B cell (primary cell): Measurements from ENCODE around the gene SEC16A. TPM values are rescaled to one million over a fixed set of nuclear protein-coding genes. Genes with fewer than 3 reads are reported as not detected.

Experiments
- ATAC-seq: fragments of 200-7000 bp; cut with Tn5 transposase; one replicate; pipeline ENCODE4 v1.10.0; 2021; ENCODE audit warnings: low read depth, mild to moderate bottlenecking, moderate number of reproducible peaks, moderate library complexity
- CTCF ChIA-PET: fragments of 350-600 bp; sonication (Branson Sonifier 250); formaldehyde crosslinking; loops from one replicate; lab custom pipeline; 2021; ENCODE audit warnings: antibody characterized with exemption, inconsistent platforms; lab: Charles Lee
- POLR2A ChIA-PET: fragments of 350-600 bp; sonication (Branson Sonifier 250); formaldehyde crosslinking; loops from one replicate; lab custom pipeline; 2021; ENCODE audit warnings: antibody characterized with exemption; lab: Charles Lee
- DNase-seq: peaks from one replicate; pipeline ENCODE4 v3.0.0; 2013
- H2AFZ ChIP-seq: 2 replicates; pipeline ENCODE4 v1.6.1; 2012; ENCODE audit warnings: mild to moderate bottlenecking, low read depth, low read length; ENCODE audit not compliant: insufficient read depth, poor library complexity, severe bottlenecking
- H3K27ac ChIP-seq, 2 donors: 1 replicate in 1 of 2; 2 replicates in 1 of 2; pipeline ENCODE4 v1.5.1; 2012 to 2013; ENCODE audit warnings: low read length in 2 of 2, mild to moderate bottlenecking in 2 of 2, moderate library complexity in 1 of 2
- H3K27me3 ChIP-seq, 4 experiments: fragments of 200-600 bp in 1 of 4; sonication (generic) in 1 of 4; replicated peaks in 1 of 4; 1 replicate in 2 of 4; 2 replicates in 2 of 4; pipeline versions ENCODE4 v1.6.1 to v1.7.0; 2013 to 2016; ENCODE audit warnings: low read length in 3 of 4, mild to moderate bottlenecking in 2 of 4, mixed read lengths in 1 of 4, moderate library complexity in 1 of 4; ENCODE audit not compliant: insufficient read depth in 4 of 4, control insufficient read depth in 3 of 4; ENCODE audit errors: control extremely low read depth in 1 of 4
- H3K36me3 ChIP-seq, 2 experiments: replicated peaks in 1 of 2; 1 replicate in 1 of 2; 2 replicates in 1 of 2; pipeline versions ENCODE4 v1.6.1 to v1.7.1; 2013; ENCODE audit warnings: low read length in 1 of 2; ENCODE audit not compliant: insufficient read depth in 2 of 2, control insufficient read depth in 1 of 2; ENCODE audit errors: control extremely low read depth in 1 of 2, extremely low read depth in 1 of 2
- H3K4me1 ChIP-seq, 2 donors: fragments of 200-600 bp in 1 of 2; sonication (generic) in 1 of 2; 1 replicate in 1 of 2; 2 replicates in 1 of 2; pipeline versions ENCODE4 v1.5.1 to v1.6.1; 2013 to 2017; ENCODE audit warnings: low read length in 2 of 2; ENCODE audit not compliant: control insufficient read depth in 2 of 2, insufficient read depth in 2 of 2
- H3K4me2 ChIP-seq: replicated peaks from 2 replicates; pipeline ENCODE3; 2012; ENCODE audit warnings: mild to moderate bottlenecking, low read depth, low read length; ENCODE audit not compliant: poor library complexity, severe bottlenecking
- H3K4me3 ChIP-seq, 5 experiments: fragments of 200-600 bp in 1 of 5; sonication (generic) in 1 of 5; 1 replicate in 3 of 5; 2 replicates in 2 of 5; pipeline versions ENCODE4 v1.5.1 to v1.7.0; 2011 to 2016; ENCODE audit warnings: low read length in 4 of 5, mild to moderate bottlenecking in 4 of 5, low read depth in 2 of 5, control low read depth in 1 of 5, moderate library complexity in 1 of 5; ENCODE audit not compliant: insufficient read depth in 1 of 5; ENCODE audit errors: control extremely low read depth in 1 of 5, extremely low read depth in 1 of 5
- H3K79me2 ChIP-seq: fragments of 200-600 bp; sonication (generic); one replicate; pipeline ENCODE4 v1.6.0; 2016; ENCODE audit warnings: low read length; ENCODE audit not compliant: control insufficient read depth, insufficient read depth
- H3K9ac ChIP-seq: fragments of 200-600 bp; sonication (generic); 2 replicates; pipeline ENCODE4 v1.6.1; 2017; ENCODE audit warnings: mild to moderate bottlenecking, low read length, moderate library complexity
- H3K9me3 ChIP-seq, 3 donors: one replicate each; pipeline versions ENCODE4 v1.6.1 to v1.7.1; 2013; ENCODE audit warnings: low read length in 2 of 3; ENCODE audit not compliant: control insufficient read depth in 2 of 3, insufficient read depth in 1 of 3; ENCODE audit errors: control extremely low read depth in 1 of 3
- H4K20me1 ChIP-seq: 2 replicates; pipeline ENCODE4 v1.6.0; 2012; ENCODE audit warnings: mild to moderate bottlenecking, low read length; ENCODE audit not compliant: insufficient read depth, control insufficient read depth, poor library complexity, severe bottlenecking
- H3K27ac Mint-ChIP-seq: one replicate; pipeline ENCODE4 v1.8.0; 2021; ENCODE audit warnings: mixed read lengths
- H3K27me3 Mint-ChIP-seq: one replicate; pipeline ENCODE4 v1.8.0; 2021; ENCODE audit warnings: mixed read lengths
- H3K4me1 Mint-ChIP-seq: one replicate; pipeline ENCODE4 v1.8.0; 2021; ENCODE audit warnings: mixed read lengths
- H3K4me3 Mint-ChIP-seq: one replicate; pipeline ENCODE4 v1.8.0; 2021; ENCODE audit warnings: mixed read lengths
- H3K9me3 Mint-ChIP-seq: one replicate; pipeline ENCODE4 v1.8.0; 2022; ENCODE audit warnings: mixed read lengths; ENCODE audit not compliant: insufficient read depth
- CTCF ChIP-seq: fragments of 200-600 bp; IDR thresholded peaks from one replicate; pipeline ENCODE4 v1.8.0; 2022; ENCODE audit warnings: antibody characterized with exemption, mild to moderate bottlenecking
- EZH2 ChIP-seq: IDR thresholded peaks from 2 replicates; pipeline ENCODE4 v1.6.1; 2012; ENCODE audit warnings: borderline replicate concordance, low read depth, mild to moderate bottlenecking, moderate library complexity, low read length; ENCODE audit not compliant: insufficient read depth, poor library complexity, severe bottlenecking
- WGBS: methylation state at CpG from one replicate; pipeline ENCODE4 v1.1.5; 2013; ENCODE audit warnings: missing lambda C conversion rate; ENCODE audit not compliant: insufficient coverage; 5-methylcytosine and 5-hydroxymethylcytosine counted together
- intact Hi-C: fragments of 100-400 bp; cut with micrococcal nuclease; formaldehyde crosslinking; loops from one replicate; pipeline ENCODE4 v1.10.0; 2022
- polyA plus RNA-seq: library from polyadenylated mRNA; depleted of rRNA; stranded (reverse); fragments of >200 nt; gene quantifications from 2 replicates; pipeline ENCODE4 v1.2.3, GENCODE V29; 2012
- total RNA-seq, 2 donors: library from RNA; stranded (reverse); fragments of 120-200 nt in 1 of 2; gene quantifications; 1 replicate in 1 of 2; 2 replicates in 1 of 2; pipeline versions ENCODE4 v1.2.3 to v1.2.4, GENCODE V29; 2013 to 2022

Gene SEC16A
- total and polyA plus RNA-seq, 2 donors (not counting 1 experiment from before 2014, with no cell fraction given): 31.7 to 73.4 TPM

- peak; percentile 15 for ATAC-seq
- H2AFZ ChIP-seq: peak overlapping the region; percentile 76
- peak overlapping the region; percentile 55 to 81 for H3K27ac ChIP-seq
- peak overlapping the region; percentile 46 to 81 (median 75) for H3K4me3 ChIP-seq
- Mint-ChIP-seq H3K27ac (peak overlapping the region; percentile 92), H3K4me3 (peak overlapping the region; percentile 92), H3K27me3 (no peaks in the 10 kb centered on the region), H3K9me3 (no peaks in the 10 kb centered on the region), H3K4me1 (peaks cover 43% of the 10 kb centered on the region)
- ChIA-PET CTCF (interaction anchor here (0.6 to 2.6 kb wide), 2 partner anchors 9 to 31 kb away, joined by 3 to 16 read pairs; partner anchors contain the start of gene SNAPC4), POLR2A (interaction anchor here (0.6 to 1.7 kb wide), 4 partner anchors 9 to 47 kb away, joined by 4 to 7 read pairs (median 4); partner anchors contain the start of gene DNLZ)
- H3K36me3 ChIP-seq: peaks cover 0 to 52% of the 10 kb centered on the region in 2 experiments
- peak overlapping the region; percentile 91 for H3K4me2 ChIP-seq
- intact Hi-C loops: loop anchor here (1.0 to 2.0 kb wide), 4 partner anchors 10 to 73 kb away; partner anchors contain the start of genes DNLZ, INPP5E, SEC16A and SNAPC4
- TF ChIP-seq CTCF (no peak), EZH2 (no peak)
- no peaks in the 10 kb centered on the region for H3K27me3 ChIP-seq
- peaks cover 71% of the 10 kb centered on the region for H3K79me2 ChIP-seq
- H3K4me1 ChIP-seq: peaks cover 31 to 42% of the 10 kb centered on the region in 2 donors
- H3K9me3 ChIP-seq: no peaks in the 10 kb centered on the region
- H4K20me1 ChIP-seq: peaks cover 50% of the 10 kb centered on the region
- DNase-seq: peak; percentile 63
- H3K9ac ChIP-seq: peak overlapping the region; percentile 86
- WGBS: 11% methylated on average over 71 of the region's 71 CpGs
Observed at GRCh38 chr9:136409557-136410455, 73.0 kb downstream of the SEC16A start.

- no peak overlapping the region for H3K4me2 ChIP-seq
Observed at GRCh38 chr9:136407911-136408310, 74.9 kb downstream of the SEC16A start.

More at GRCh38 chr9:136407911-136408310, 74.9 kb downstream of the SEC16A start:
- TF ChIP-seq EZH2 (no peak), CTCF (no peak)
- no peaks in the 10 kb centered on the region for H3K27me3 ChIP-seq
- 65% methylated on average over 6 of the region's 7 CpGs for WGBS
- ChIA-PET POLR2A (no interaction called here), CTCF (interaction anchor here (2.6 kb wide), 1 partner anchor 7 kb away, joined by 16 read pairs; the partner anchor contains the start of gene SNAPC4)
- H3K4me1 Mint-ChIP-seq: peaks cover 59% of the 10 kb centered on the region
- H3K79me2 ChIP-seq: peaks cover 56% of the 10 kb centered on the region
- DNase-seq (no peak), ATAC-seq (no peak)
- peaks cover 49 to 61% of the 10 kb centered on the region in 2 donors for H3K4me1 ChIP-seq
- H3K9me3 Mint-ChIP-seq: no peaks in the 10 kb centered on the region
- H3K27ac ChIP-seq: no peak overlapping the region
- intact Hi-C loops: no loop called here
- H3K9ac ChIP-seq: no peak overlapping the region
- H3K9me3 ChIP-seq: no peaks in the 10 kb centered on the region
- H3K4me3 ChIP-seq: no peak overlapping the region
- peak overlapping the region; percentile 67 for H3K27ac Mint-ChIP-seq
- H3K27me3 Mint-ChIP-seq: no peaks in the 10 kb centered on the region
- no peak overlapping the region for H2AFZ ChIP-seq
- H3K4me3 Mint-ChIP-seq: peak overlapping the region; percentile 39
- peaks cover 0 to 34% of the 10 kb centered on the region in 2 experiments for H3K36me3 ChIP-seq
- peaks cover 37% of the 10 kb centered on the region for H4K20me1 ChIP-seq
